GM12874 (cell line): Measurements from ENCODE around the gene C6orf15.

Source experiments
- TF ChIP-seq, protein P1 (sequence below): IDR thresholded peaks from 2 replicates; pipeline ENCODE4 v1.5.1; 2011; ENCODE audit warnings: low read depth, mild to moderate bottlenecking, control low read depth, low read length, moderate library complexity; ENCODE audit not compliant: insufficient read depth

The C6orf15 gene

DNA sequence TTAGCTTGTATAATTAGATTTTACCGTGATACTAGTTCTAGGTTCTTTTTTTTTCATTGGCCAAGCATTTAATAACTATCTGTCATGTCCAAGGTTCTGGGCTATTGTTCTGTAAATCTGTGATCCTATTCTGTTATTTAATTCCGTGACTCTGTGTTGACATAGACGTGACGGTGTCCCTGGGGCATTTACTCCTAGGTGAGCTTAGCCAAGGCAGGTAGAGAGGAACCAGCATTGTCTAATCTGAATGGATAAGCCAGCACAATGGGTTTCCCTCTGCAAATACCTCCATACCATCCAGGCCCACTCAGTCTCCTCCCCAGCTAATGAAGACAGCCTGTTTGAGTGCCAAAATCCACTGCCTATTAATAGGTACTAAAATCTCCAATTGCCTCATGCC, 16.8 kb upstream of the C6orf15 start:
- TF ChIP-seq, protein P1, sequence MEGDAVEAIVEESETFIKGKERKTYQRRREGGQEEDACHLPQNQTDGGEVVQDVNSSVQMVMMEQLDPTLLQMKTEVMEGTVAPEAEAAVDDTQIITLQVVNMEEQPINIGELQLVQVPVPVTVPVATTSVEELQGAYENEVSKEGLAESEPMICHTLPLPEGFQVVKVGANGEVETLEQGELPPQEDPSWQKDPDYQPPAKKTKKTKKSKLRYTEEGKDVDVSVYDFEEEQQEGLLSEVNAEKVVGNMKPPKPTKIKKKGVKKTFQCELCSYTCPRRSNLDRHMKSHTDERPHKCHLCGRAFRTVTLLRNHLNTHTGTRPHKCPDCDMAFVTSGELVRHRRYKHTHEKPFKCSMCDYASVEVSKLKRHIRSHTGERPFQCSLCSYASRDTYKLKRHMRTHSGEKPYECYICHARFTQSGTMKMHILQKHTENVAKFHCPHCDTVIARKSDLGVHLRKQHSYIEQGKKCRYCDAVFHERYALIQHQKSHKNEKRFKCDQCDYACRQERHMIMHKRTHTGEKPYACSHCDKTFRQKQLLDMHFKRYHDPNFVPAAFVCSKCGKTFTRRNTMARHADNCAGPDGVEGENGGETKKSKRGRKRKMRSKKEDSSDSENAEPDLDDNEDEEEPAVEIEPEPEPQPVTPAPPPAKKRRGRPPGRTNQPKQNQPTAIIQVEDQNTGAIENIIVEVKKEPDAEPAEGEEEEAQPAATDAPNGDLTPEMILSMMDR: no peak

- TF ChIP-seq, protein P1: peak; percentile 89
Observed at GRCh38 chr6:31128093-31128676, 15.8 kb upstream of the C6orf15 start.

- TF ChIP-seq, protein P1: no peak
Observed at GRCh38 chr6:31126396-31127175, 14.2 kb upstream of the C6orf15 start.

DNA sequence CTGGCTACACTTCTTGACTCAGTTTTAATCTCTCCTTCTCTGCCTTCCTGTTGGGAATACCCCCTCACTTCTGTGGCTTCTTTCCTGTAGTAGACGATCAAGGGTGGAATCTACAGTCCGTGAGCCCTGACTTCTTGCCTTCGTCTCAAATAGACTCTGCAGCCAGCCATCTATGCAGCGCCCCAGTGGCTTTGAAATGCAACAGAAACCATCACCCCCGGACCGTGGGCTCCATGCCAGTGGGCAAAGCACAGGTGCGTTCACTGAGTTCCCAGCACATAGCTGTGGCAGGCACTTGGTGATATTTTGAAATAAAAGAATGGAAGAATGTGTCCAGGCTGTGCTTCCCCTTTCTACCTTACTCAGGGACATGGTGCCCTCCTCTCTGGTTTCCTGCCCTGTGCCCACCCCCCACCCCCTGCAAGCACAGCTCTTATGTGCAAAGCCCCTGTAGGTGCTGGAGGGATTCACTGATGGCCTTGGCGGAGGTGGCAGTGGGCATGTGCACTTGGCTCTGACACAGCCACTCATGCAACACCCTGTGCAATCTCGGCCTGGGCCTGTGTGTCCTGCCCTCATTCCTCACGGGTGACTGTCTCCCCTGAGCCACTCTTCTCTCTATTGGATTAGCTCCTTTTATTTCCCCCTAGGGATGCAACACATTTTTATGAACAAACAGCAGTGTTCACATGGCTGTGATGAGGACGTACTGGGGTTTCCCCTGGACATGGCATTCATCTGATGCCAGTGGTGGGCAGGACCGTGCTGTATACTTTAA, 13.4 kb upstream of the C6orf15 start:
- TF ChIP-seq, protein P1: no peak

DNA sequence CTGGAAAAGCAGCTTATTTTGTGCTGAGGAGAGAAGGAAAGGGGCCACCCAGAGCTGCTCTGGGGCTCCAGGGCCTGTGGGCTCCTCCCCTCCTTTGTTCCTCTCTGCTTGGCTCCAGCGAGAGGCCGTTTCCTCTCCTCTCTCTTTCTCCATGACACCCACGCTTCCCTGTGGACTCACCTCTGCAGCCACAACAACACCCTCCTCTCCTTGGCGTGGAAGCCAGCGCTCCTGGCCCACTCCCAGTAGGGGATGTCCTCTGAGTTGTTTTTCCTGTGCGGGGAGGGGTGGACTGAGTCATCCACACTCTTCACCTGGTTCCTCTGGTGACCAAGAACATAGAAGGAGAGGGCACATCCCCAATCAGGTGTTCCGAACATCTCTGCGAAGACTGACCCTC, 12.8 kb upstream of the C6orf15 start:
- TF ChIP-seq, protein P1: no peak

- TF ChIP-seq, protein P1: no peak
Observed at GRCh38 chr6:31122791-31123706, 10.7 kb upstream of the C6orf15 start.
